GM21576 (cell line): Measurements from ENCODE around the gene GCNT2.
A peak's percentile ranks its signal among the peaks of the same experiment; 100 is the strongest.
"Not testable (repeated sequence)": the region's sequence is repeated elsewhere in the genome, so short reads cannot be mapped to it uniquely, and the experiment has no call there.

ENCODE experiments used
- ATAC-seq: cut with Tn5 transposase; IDR thresholded peaks from one replicate; pipeline ENCODE4 v1.9.1; 2021; ENCODE audit warnings: mild to moderate bottlenecking, moderate library complexity; ENCODE audit not compliant: unreplicated experiment

The GCNT2 gene

GRCh38 chr6:10513544-10513943 is 7.6 kb upstream of the GCNT2 start:
- ATAC-seq = no peak

- ATAC-seq = no peak
Measured at GRCh38 chr6:10514049-10514780, 6.9 kb upstream of the GCNT2 start.

- no peak for ATAC-seq
Measured at GRCh38 chr6:10516953-10517352, 4.2 kb upstream of the GCNT2 start.

- no peak for ATAC-seq
Measured at GRCh38 chr6:10518557-10519407, 2.4 kb upstream of the GCNT2 start.

GRCh38 chr6:10519408-10519697 is 1.8 kb upstream of the GCNT2 start:
- not testable (repeated sequence) for ATAC-seq

GRCh38 chr6:10520468-10520867 is 683 bp upstream of the GCNT2 start:
- ATAC-seq = no peak

DNA sequence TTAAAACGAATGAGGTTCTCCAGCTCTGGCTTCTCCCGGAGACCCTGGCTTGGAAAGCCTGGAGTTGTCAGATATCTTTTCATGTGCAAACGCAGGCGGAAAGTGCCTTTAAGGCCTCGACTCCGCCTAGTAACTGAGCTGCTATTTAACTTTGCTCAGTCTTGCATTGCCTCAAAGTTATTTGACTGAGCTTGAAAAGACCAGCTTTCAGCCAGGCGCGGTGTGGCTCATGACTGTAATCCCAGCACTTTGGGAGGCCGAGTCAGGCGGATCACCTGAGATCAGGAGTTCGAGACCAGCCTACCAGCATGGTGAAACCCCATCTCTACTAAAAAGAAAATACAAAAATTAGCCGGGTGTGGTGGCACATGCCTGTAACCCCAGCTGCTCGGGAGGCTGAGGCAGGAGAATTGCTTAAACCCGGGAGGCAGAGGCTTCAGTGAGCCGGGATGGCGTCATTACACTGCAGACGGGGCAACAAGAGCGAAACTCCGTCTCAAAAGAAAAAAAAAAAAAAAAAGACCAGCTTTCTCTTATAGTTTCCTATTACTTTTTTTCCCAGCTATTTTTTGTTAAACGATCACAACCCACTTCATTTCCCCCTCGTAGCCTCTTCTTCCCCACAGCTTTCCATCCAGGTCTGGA is 1.9 kb downstream of the GCNT2 start:
- ATAC-seq = no peak

DNA sequence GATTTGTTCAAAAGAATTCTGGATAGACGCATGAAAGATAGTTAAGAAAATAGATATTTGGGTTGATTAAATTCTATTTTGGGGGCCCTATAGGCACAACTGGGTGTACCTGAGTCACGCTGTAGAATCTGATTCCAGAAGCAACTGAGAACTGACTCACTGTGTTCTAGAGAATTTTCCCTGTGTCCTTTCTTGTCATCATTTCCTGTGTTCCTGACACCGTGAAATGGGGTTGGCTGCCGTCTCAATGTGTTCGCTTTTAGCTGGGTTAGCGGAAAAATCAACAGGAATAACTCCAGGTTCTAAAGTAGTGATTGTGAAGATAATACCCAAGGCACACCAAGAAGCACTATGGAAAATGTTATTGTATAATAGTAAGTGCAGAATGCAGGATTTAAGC is 5.0 kb downstream of the GCNT2 start:
- ATAC-seq = no peak

DNA sequence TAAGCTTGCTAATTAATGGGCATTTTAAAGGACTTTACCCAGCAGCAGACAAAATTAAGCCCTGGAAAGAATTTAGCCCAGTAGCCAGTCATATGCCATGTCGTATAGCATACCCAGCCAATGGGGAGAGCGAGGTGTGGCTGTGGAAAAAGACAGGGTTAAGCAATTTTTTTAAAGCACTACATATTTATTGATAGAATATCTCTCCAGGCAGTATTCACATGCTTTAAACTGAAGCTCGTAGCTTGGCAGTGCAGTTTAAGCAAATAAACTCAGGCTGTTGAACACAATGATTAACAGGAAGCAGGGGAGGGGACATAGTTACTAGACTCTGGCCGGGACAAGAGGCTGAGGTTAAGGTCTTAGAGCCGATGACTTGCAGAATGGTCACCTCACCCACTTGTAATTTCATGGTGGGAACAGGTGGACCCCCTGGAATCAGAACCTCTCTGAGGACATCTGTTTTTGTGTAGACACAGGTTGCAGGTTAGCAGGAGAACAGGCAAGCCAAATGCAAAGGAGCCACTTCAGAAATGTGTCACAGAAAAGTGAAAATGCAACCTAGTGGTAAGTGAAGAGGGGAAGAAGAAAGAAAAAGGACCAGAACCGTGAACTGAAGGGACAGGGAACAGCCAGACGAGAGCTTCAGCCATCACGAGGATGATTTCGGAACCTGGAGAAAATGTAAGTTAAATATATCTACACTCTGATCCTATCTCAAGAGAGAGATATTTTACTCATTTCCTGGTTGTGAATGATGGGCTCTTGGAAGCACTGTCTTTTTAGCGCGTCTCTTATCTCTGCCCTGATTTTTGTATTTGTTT is 7.2 kb downstream of the GCNT2 start:
- peak; percentile 51 for ATAC-seq

GRCh38 chr6:10529231-10529801 is 8.2 kb downstream of the GCNT2 start:
- ATAC-seq = no peak

- not testable (repeated sequence) for ATAC-seq
Measured at GRCh38 chr6:10529828-10530374, 8.8 kb downstream of the GCNT2 start.

DNA sequence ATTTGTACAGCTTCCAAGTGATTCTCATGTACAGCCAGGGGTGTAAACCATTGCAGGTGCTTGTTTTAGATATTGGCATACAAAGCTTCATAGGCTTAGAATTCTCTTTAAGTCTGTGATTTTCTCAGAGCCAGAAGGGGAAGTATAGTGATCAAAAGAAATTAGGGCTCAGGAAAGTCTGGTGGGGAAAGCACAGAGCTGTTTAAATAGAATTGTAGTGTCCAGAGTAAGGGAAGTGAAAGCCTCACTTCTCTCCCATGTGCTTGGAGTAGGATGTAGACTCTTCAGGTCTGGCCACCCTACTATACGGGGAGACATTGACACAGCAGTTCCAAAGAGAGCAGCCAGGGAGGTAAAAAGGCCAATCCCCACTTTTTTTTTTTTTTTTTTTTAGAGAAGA is 10.4 kb downstream of the GCNT2 start:
- ATAC-seq = peak; percentile 12

DNA sequence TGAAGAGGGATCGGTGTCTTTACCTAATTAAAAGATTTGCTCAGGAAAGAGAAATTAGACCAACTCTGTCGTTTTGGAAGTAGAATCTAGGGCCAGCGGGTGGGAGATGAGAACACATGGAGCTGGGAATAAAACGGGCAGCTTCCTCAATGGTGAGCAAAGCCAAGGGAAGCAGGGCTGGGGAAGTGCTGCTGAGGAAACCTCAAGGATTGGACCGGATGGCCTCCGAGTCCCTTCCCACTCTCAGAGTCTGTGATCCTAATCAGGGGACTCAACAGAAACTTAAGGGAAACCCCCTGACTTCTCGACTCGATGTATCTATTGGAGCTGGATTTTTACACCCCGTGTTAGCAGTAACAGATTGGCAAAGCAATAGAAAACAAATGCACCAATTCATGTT is 10.8 kb downstream of the GCNT2 start:
- no peak for ATAC-seq

GRCh38 chr6:10532392-10532791 is 11.2 kb downstream of the GCNT2 start:
- no peak for ATAC-seq

GRCh38 chr6:10534419-10534762 is 13.2 kb downstream of the GCNT2 start:
- ATAC-seq = peak; percentile 11

DNA sequence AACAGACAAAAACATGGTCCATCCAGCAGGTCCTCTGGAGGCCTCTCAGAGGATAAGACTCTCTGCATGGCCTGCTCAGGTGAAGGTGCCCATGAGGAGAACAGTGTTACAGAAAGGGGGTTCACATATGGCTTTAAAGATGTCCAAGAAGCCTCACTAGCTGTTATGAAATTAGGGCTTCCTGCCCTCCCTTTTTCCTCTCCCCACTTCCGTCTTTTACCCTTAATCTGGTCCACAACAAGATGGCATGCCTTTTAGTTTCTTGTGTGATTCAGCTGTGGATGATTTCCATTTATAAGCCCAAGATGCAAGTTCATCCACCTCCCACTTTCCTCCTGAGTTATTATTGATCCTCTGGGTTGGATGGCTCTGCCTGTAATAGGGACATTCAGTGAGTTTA is 14.0 kb downstream of the GCNT2 start:
- ATAC-seq = no peak

GRCh38 chr6:10537726-10538125 is 16.6 kb downstream of the GCNT2 start:
- no peak for ATAC-seq

- no peak for ATAC-seq
Measured at GRCh38 chr6:10540073-10540746, 19.1 kb downstream of the GCNT2 start.

DNA sequence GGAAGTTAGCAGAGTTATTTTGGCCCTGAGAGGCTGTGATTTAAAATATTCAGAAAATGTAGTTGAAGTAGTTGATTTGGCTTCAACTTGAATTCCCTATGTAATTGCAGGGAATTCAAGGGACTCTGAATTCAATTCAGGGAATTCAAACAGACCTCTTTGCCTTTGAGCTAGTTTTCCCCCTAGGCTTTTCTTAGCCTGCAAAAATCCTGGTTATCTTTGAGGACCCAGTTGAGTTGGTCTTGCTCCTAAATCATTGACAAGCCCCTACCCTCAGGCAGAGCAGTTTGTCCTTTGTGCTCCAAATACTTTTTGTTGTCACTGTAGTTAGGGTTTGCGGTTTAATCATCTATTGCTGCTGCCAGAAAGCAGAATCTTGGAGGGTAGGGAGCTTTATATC is 20.4 kb downstream of the GCNT2 start:
- ATAC-seq = no peak

GRCh38 chr6:10542213-10542612 is 21.1 kb downstream of the GCNT2 start:
- no peak for ATAC-seq
